ENCODE results near the gene FOXRED1.
A peak's percentile ranks its signal among the peaks of the same experiment; 100 is the strongest.

Gene FOXRED1

DNA sequence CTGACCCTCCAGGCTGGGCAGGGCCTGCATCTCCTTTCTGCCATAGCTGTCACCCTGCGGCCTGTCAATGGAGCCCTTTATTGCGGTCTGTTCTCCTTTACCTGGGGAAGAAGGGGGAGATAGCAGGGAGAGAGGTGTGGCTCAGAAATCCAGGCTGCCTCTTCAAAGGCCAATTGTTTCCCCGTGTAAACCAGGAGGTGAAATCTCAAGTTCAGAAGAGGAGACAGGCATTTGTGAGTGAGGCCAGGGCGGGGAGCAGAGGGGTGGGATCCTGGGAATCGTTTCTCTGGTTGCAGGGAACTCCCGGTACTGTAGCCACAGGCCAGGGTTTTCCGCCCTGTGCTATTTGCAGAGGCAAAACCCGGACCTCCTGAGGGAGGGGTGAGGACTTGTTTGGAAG is 44.0 kb downstream of the FOXRED1 start:
- DNase-seq, result no peak

DNA sequence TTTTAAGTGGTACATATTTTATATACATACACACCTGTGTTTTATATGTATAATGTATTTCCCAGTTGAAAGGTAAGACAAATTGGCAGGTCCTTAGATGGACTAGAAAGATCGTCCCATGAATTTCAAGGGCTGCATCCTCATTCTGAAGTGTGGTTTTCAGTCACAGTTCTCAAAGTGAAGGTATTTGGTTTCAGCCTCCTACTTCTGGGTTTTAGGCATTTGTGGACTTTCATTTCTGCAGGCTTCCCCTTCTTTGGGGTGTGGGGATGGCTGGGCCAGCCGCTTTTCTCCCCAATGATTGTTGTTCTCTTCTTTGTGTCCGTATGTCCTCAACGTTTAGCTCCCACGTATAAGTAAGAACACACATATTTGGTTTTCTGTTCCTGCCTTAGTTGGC is 44.9 kb downstream of the FOXRED1 start:
- no peak for DNase-seq

DNA sequence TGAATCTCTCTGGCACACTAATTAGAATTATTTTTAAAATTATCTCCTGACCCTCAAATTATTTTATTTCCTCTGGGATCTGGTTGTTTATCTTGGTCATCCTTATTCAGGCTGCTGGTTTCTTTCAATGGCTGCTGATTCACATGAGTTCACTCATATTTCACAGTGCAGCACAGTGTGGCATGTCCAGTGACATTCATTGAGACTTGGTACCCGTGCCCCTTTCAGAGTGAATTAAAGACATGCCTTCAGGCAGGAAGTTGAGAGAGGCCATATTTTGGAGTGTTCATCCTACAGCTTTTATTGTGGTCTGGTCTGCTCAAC is 48.4 kb downstream of the FOXRED1 start:
- no peak for DNase-seq

DNA sequence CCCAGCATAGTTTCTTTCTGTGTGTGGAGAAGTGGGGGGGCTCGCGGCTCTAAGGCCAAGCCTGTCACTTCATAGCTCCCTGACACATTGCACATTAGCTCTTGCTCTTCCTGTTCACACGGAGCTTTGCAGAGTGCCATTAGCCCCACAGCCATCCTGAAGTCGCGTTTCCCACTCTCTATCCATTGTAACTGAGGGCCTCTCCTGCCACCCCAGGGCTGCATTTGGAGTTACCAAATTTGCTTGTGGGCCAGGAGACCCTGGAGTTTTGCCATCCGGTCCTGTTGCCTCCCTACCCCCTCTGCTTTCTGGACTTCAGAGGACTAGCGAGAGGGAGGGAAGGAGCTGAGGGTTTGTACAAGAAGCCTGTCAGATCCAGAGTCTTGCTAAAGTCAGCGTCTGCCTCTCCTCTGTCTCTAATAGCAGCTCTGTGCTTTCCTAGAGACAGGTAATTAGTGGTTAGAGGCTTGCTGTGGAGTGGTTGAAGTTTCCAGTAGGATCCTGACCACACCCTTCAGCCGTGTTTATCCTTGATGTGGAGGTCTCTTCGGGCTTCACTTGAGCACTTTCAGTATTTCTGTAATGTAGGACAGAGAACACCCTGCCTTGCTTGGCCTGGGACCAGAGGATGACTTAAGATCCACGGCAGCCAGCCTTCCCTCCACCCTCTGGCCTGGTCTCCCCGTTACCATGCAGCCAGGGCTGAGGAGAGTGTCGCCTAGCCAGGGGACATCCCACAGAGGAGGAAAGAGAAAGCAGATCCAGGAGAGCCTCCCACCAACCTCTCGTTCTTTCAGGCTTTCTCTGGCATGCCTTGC is 49.0 kb downstream of the FOXRED1 start:
- peak in 1 of 2 donors; percentile 76 for DNase-seq

DNA sequence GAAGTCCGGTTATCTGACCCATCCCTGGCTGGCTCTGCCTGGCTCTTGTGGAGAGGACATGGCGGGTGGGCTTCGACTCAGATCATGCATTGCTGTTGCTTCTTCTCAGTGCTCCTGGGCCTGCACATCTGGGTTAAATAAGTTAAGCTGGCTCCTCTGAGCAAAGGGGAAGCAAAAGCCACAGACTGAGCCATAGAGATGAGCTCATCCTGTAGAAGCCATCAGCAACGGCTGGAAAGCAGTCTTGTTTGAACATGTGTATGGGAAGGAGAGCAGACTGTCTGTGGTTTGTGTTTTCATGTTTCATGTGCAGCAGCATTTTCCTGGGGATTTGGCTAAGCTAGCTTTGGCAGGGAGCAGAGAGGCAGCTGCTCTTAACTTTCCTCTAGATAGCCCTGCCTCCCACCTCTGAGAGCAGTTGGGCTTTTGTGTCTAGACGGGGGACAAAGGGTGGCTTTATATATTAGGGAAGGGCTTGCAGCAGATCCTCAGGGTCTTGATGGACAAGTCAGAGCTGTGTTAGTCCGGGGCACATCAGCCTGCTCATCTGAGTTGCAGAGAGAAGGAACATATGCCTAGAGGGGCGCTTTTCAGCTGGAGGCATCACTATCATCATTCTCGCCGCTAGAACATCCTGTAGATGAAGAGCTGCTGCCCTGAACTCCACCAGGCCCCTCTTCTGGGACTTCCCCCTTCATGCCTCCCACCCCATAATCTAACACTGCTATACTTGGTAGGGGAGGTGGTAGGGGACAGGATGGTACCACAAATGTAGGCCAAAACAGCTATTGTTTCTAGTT is 49.8 kb downstream of the FOXRED1 start:
- DNase-seq, result peak in 1 of 2 donors; percentile 92

DNA sequence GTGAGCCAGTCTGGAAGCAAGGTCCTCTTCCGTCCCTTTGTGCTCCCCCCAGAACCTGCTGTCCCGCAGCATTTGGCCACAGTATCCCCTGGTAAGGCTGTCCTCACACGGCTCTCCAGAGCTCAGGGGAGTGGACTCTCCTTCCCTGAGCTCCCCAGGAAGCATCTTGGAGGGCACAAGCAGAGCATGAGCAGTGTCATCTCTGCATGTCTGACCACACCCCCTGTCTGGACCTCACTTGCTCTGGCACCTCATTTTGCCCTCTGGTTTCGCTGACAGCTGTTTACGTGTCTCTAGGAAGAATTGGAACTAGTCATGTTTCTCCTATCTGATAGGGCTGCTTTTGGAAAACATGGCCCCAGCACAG is 50.4 kb downstream of the FOXRED1 start:
- DNase-seq, result no peak

DNA sequence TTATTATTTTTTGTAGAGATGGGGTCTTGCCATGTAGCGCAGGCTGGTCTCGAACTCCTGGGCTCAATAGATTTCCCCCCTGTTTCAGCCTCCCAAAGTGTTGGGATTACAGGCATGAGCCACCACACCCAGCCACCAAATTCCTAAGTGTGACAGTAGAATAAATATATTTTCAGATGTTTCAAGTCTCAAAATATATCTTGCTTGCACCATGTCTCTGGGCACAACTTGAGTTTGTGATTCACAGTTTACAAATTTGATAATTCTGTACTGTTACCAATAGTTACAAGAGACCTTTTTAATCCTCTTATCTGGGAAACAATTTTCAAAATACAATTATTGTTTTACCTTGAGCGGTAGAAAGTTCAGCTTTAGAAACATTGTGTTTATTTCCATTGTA is 54.0 kb downstream of the FOXRED1 start:
- no peak for DNase-seq

DNA sequence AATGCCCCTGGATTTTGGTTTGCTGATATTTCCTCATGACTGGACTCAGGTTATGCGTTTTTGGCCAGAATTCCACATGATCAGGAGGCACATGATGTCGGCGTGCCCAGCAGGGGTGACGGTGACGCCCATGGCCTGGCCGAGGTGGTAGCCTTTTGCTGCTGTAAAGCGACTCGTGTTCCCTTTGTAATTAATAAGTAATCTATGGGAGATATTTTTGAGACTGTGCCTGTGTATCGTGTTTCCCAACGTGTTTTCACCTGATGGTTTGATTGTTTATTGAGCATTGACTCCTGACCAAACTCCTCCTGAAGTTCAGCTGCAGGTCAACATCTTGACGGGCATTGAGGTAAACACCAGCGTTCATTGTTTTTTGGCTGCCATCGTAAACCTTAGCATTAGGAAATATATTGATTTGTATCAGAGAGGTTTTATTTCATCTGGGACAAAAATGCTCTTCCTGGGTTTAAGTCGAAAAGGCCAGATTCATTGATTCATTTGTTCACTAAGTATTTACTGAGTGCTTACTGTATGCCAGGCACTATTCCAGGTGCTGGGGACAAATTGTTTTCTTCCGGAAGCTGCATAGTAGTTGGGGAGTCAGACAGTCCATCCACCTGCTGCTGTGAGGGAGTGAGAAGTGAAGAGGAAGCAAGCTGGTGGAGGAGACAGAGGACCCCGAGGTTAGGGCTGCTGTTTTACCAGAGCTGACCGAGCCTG is 58.5 kb downstream of the FOXRED1 start:
- no peak for DNase-seq

Data from bone marrow (tissue), 2 donors.